CD4-positive, alpha-beta T cell (primary cell): ENCODE measurements around the gene CYP4A22. TPM values are rescaled to one million over a fixed set of nuclear protein-coding genes. Genes with fewer than 3 reads are reported as not detected.
"Not testable (repeated sequence)": the region's sequence is repeated elsewhere in the genome, so short reads cannot be mapped to it uniquely, and the experiment has no call there.

ENCODE experiments used
- ATAC-seq: fragments of 200-7000 bp; cut with Tn5 transposase; one replicate; pipeline ENCODE4 v1.10.0; 2022; ENCODE audit warnings: mild to moderate bottlenecking; ENCODE audit not compliant: poor library complexity
- CTCF ChIA-PET: fragments of 350-600 bp; sonication (Branson Sonifier 250); formaldehyde crosslinking; loops from one replicate; lab custom pipeline; 2021; ENCODE audit warnings: antibody characterized with exemption, inconsistent platforms; lab: Charles Lee
- POLR2A ChIA-PET: fragments of 350-600 bp; sonication (Branson Sonifier 250); formaldehyde crosslinking; loops from one replicate; lab custom pipeline; 2021; ENCODE audit warnings: antibody characterized with exemption, inconsistent platforms; lab: Charles Lee
- DNase-seq, 14 experiments: peaks; one replicate each; pipeline ENCODE4 v3.0.0-alpha.2; 2013 to 2020; ENCODE audit warnings: mixed read lengths in 2 of 14
- H3K27ac ChIP-seq, 2 donors: one replicate each; pipeline versions ENCODE4 v1.5.1 to v1.7.0; 2013; ENCODE audit warnings: low read length in 2 of 2, low read depth in 1 of 2, mild to moderate bottlenecking in 1 of 2
- H3K27me3 ChIP-seq, 2 experiments: 1 replicate in 1 of 2; 2 replicates in 1 of 2; pipeline versions ENCODE4 v1.6.1 to v1.7.0; 2013; ENCODE audit warnings: low read length in 2 of 2, control low read depth in 1 of 2, mild to moderate bottlenecking in 1 of 2, moderate library complexity in 1 of 2; ENCODE audit not compliant: insufficient read depth in 2 of 2, control insufficient read depth in 1 of 2
- H3K36me3 ChIP-seq: one replicate; pipeline ENCODE4 v1.6.1; 2013; ENCODE audit warnings: low read length, control low read depth; ENCODE audit not compliant: insufficient read depth
- H3K4me1 ChIP-seq: one replicate; pipeline ENCODE4 v1.6.1; 2013; ENCODE audit warnings: low read length, control low read depth; ENCODE audit not compliant: insufficient read depth
- H3K4me3 ChIP-seq: one replicate; pipeline ENCODE4 v1.5.1; 2013; ENCODE audit warnings: mild to moderate bottlenecking, low read length, moderate library complexity
- H3K9me3 ChIP-seq, 2 experiments: 1 replicate in 1 of 2; 2 replicates in 1 of 2; pipeline versions ENCODE4 v1.6.1 to v1.7.0; 2013; ENCODE audit warnings: low read length in 2 of 2, mild to moderate bottlenecking in 2 of 2, control low read depth in 1 of 2, moderate library complexity in 1 of 2; ENCODE audit not compliant: control insufficient read depth in 1 of 2, insufficient read depth in 1 of 2
- H3K27ac Mint-ChIP-seq: one replicate; pipeline ENCODE4 v1.8.0; 2020; ENCODE audit warnings: mixed read lengths
- H3K27me3 Mint-ChIP-seq: one replicate; pipeline ENCODE4 v1.8.0; 2021; ENCODE audit warnings: mixed read lengths
- H3K36me3 Mint-ChIP-seq: one replicate; pipeline ENCODE4 v1.8.0; 2021; ENCODE audit warnings: low read depth, mixed read lengths
- H3K4me1 Mint-ChIP-seq: one replicate; pipeline ENCODE4 v1.8.0; 2021; ENCODE audit warnings: low read depth, mixed read lengths
- H3K4me3 Mint-ChIP-seq: one replicate; pipeline ENCODE4 v1.8.0; 2020; ENCODE audit warnings: mild to moderate bottlenecking, mixed read lengths
- H3K9me3 Mint-ChIP-seq: one replicate; pipeline ENCODE4 v1.8.0; 2020; ENCODE audit warnings: mixed read lengths
- CTCF ChIP-seq: fragments of 200-600 bp; IDR thresholded peaks from one replicate; pipeline ENCODE4 v1.8.0; 2022; ENCODE audit warnings: antibody characterized with exemption, mild to moderate bottlenecking
- intact Hi-C, 2 experiments: fragments of 100-400 bp; cut with DNase I in 1 of 2; cut with micrococcal nuclease in 1 of 2; formaldehyde crosslinking; loops; one replicate each; pipeline versions ENCODE4 v1.15.1 to v1.9.0; 2023 to 2025; cut with DNase I, micrococcal nuclease
- polyA plus RNA-seq, 2 donors: library from polyadenylated mRNA; unstranded; fragments of 120-200 nt; gene quantifications; one replicate each; pipeline ENCODE4 v1.2.1, GENCODE V29; 2013
- total RNA-seq, 174 experiments: library from RNA in 2 of 174; stranded (reverse) in 2 of 174; gene quantifications; one replicate each; pipeline ENCODE4 v1.2.3 and lab custom pipeline; 2021 to 2026

Gene CYP4A22
- total RNA-seq, result not detected
- not detected for polyA plus RNA-seq (2013, experiment 1 of 2)
- polyA plus RNA-seq (2013, experiment 2 of 2), result not detected
- 0 to 0.08 (median 0) reads per million in 172 experiments for total RNA-seq (lab: John Stamatoyannopoulos, UW)

- Histone ChIP-seq H3K4me3 (no peak within 1 kb of the TSS), H3K36me3 (no peaks in the 10 kb centered on the region), H3K27me3 (no peaks in the 10 kb centered on the region), H3K9me3 (no peaks in the 10 kb centered on the region), H3K27ac (no peak within 1 kb of the TSS), H3K4me1 (no peaks in the 10 kb centered on the region)
- H3K4me1 Mint-ChIP-seq, result no peaks in the 10 kb centered on the region
- TF ChIP-seq CTCF, result no peak
- ATAC-seq (no peak), DNase-seq (no peak)
- no peaks in the 10 kb centered on the region for H3K9me3 Mint-ChIP-seq
- no peaks in the 10 kb centered on the region for H3K36me3 Mint-ChIP-seq
- H3K27ac Mint-ChIP-seq, result no peak within 1 kb of the TSS
- H3K27me3 Mint-ChIP-seq, result peaks cover 18% of the 10 kb centered on the region
- POLR2A ChIA-PET, result no interaction called here
- intact Hi-C loops, result no loop called here
- CTCF ChIA-PET, result no interaction called here
- H3K4me3 Mint-ChIP-seq, result no peak within 1 kb of the TSS
These were observed at the start of gene CYP4A22 for GRCh38 chr1:47137198-47137597. Gene CYP4A22 (plus strand): TSS chr1:47137441. CDS start chr1:47137486, 45 bp downstream.

- peak; percentile 70 for TF ChIP-seq CTCF
- intact Hi-C loops, H3K27me3 ChIP-seq, H3K36me3 Mint-ChIP-seq, H3K27ac Mint-ChIP-seq, H3K9me3 ChIP-seq, CTCF ChIA-PET, H3K36me3 ChIP-seq, ATAC-seq, POLR2A ChIA-PET, H3K27ac ChIP-seq, H3K4me3 ChIP-seq, H3K4me1 Mint-ChIP-seq, H3K4me3 Mint-ChIP-seq, H3K9me3 Mint-ChIP-seq, H3K4me1 ChIP-seq: not testable (repeated sequence)
- peak in 4 of 14 experiments; percentile 24 to 45 (median 24) for DNase-seq
- H3K27me3 Mint-ChIP-seq, result peaks cover 12% of the 10 kb centered on the region
These were observed 47.9 kb upstream of the CYP4A22 start for GRCh38 chr1:47089356-47089755.

- not testable (repeated sequence) for ATAC-seq, H3K9me3 Mint-ChIP-seq, H3K4me3 ChIP-seq
These were observed 45.8 kb upstream of the CYP4A22 start for GRCh38 chr1:47091476-47091875.

DNA sequence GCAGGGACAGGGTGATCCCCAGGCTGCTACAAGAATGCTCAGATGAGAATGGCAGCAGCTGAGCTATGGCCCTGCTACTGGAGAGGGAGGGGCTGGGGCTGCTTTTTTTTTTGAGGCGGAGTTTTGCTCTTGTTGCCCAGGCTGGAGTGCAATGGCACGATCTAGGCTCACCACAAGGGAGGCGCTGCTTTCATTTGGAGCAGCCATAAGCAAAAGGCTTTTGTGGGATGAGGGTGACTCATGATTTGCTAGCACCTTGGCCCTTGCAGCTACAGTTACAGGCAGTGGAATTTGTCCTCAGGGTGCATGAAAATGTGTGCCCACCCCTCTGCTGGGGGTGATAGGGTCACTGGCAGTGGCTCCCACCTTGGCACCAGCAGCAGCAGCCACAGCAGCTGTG, 32.4 kb upstream of the CYP4A22 start:
- ATAC-seq, result no peak
- no peak overlapping the region for H3K4me3 Mint-ChIP-seq
- H3K4me1 ChIP-seq, result no peaks in the 10 kb centered on the region
- intact Hi-C loops, result no loop called here
- H3K9me3 Mint-ChIP-seq, result peaks cover 3% of the 10 kb centered on the region
- no peak overlapping the region for H3K4me3 ChIP-seq
- POLR2A ChIA-PET, result no interaction called here
- no peak for TF ChIP-seq CTCF
- no peaks in the 10 kb centered on the region for H3K36me3 ChIP-seq
- H3K27ac ChIP-seq, result no peak overlapping the region
- no peaks in the 10 kb centered on the region for H3K4me1 Mint-ChIP-seq
- CTCF ChIA-PET, result no interaction called here
- H3K27me3 ChIP-seq, result peaks cover 3% of the 10 kb centered on the region in 2 experiments
- DNase-seq, result no peak
- no peak overlapping the region for H3K27ac Mint-ChIP-seq
- peaks cover 12 to 19% of the 10 kb centered on the region in 2 experiments for H3K9me3 ChIP-seq
- peaks cover 38% of the 10 kb centered on the region for H3K27me3 Mint-ChIP-seq
- no peaks in the 10 kb centered on the region for H3K36me3 Mint-ChIP-seq

More at GRCh38 chr1:47091476-47091875, 45.8 kb upstream of the CYP4A22 start:
- intact Hi-C loops, H3K27ac Mint-ChIP-seq, H3K4me1 Mint-ChIP-seq, DNase-seq, CTCF ChIA-PET, H3K27ac ChIP-seq, H3K4me3 Mint-ChIP-seq, H3K36me3 ChIP-seq, H3K9me3 ChIP-seq, H3K27me3 ChIP-seq, POLR2A ChIA-PET, H3K36me3 Mint-ChIP-seq, H3K4me1 ChIP-seq: not testable (repeated sequence)
- peaks cover 12% of the 10 kb centered on the region for H3K27me3 Mint-ChIP-seq
